Adrenal gland (tissue), 5 donors: ENCODE results near the gene EPHA5.

Experiments
- POLR2A ChIP-seq, 2 donors: fragments of 450-650 bp; IDR thresholded peaks; one replicate each; pipeline ENCODE4 v1.6.1; 2017; ENCODE audit warnings: antibody characterized with exemption in 2 of 2, mild to moderate bottlenecking in 2 of 2, moderate library complexity in 1 of 2
- TF ChIP-seq, protein P1 (sequence below), 6 experiments: fragments of 450-650 bp in 4 of 6; fragments of 200-600 bp in 2 of 6; sonication (generic) in 1 of 6; IDR thresholded peaks; 1 replicate in 5 of 6; 2 replicates in 1 of 6; pipeline versions ENCODE4 v1.5.1 to v1.8.0; 2016 to 2021; ENCODE audit warnings: antibody characterized with exemption in 6 of 6, mild to moderate bottlenecking in 2 of 6, moderate library complexity in 1 of 6
- donor health status: DM: no; HTN: no; CAD: no.

DNA sequence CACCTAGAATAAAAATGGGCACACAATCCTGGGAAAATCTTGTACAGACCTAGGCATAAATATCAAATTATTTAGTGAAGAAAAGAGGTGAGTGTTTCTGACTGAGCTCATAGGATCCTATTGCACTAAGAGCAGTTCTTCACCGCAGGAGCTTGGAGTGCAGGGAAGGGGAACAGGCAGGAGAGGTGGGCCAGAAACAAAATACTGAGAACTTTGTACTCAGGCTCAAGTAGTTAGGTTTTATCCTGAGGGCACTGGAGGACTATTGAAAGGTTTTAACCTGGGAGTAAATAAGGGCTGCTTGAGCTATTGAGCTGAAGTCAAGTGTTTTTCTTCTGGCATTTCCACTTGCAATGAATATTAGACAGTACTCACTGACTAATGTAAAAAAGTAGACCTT is 12.2 kb downstream of the EPHA5 start:
- no peak for TF ChIP-seq POLR2A (IDR thresholded peaks at IDR 0.05)
- TF ChIP-seq, protein P1, sequence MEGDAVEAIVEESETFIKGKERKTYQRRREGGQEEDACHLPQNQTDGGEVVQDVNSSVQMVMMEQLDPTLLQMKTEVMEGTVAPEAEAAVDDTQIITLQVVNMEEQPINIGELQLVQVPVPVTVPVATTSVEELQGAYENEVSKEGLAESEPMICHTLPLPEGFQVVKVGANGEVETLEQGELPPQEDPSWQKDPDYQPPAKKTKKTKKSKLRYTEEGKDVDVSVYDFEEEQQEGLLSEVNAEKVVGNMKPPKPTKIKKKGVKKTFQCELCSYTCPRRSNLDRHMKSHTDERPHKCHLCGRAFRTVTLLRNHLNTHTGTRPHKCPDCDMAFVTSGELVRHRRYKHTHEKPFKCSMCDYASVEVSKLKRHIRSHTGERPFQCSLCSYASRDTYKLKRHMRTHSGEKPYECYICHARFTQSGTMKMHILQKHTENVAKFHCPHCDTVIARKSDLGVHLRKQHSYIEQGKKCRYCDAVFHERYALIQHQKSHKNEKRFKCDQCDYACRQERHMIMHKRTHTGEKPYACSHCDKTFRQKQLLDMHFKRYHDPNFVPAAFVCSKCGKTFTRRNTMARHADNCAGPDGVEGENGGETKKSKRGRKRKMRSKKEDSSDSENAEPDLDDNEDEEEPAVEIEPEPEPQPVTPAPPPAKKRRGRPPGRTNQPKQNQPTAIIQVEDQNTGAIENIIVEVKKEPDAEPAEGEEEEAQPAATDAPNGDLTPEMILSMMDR (IDR thresholded peaks at IDR 0.05): no peak
